ENCODE data around the gene DPF3.

The DPF3 gene

DNA sequence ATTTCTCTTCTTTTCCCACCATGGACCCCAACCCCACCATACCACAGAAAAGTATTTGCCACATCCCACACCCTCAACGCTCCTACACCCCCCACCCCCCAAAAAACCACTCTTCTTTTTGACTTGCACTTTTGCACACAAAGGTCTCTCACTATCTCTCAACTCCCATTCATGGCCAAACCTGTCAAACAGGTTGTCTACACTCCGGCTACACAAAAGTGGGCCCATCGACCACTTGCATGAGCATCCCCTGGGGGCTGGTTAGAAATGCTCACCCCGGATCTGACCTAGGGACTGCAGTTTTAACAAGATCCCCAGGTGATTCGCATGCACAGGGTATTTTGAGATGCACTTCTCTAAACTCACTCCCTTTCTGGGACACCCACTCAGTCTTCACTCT lies 248.2 kb downstream of the DPF3 start:
- Histone ChIP-seq H3K27me3 (ENCODE audit: low read depth) (no peaks in the 10 kb centered on the region), H3K4me3 (no peak overlapping the region), H3K36me3 (replicated peaks) (no peaks in the 10 kb centered on the region), H3K4me1 (no peaks in the 10 kb centered on the region), H3K9me3 (no peaks in the 10 kb centered on the region)
- DNase-seq (ENCODE audit: low spot score in 2 of 2) = no peak
- in situ Hi-C loops (cut with MboI; ENCODE audit: low sequenced_read_pairs) = no loop called here

DNA sequence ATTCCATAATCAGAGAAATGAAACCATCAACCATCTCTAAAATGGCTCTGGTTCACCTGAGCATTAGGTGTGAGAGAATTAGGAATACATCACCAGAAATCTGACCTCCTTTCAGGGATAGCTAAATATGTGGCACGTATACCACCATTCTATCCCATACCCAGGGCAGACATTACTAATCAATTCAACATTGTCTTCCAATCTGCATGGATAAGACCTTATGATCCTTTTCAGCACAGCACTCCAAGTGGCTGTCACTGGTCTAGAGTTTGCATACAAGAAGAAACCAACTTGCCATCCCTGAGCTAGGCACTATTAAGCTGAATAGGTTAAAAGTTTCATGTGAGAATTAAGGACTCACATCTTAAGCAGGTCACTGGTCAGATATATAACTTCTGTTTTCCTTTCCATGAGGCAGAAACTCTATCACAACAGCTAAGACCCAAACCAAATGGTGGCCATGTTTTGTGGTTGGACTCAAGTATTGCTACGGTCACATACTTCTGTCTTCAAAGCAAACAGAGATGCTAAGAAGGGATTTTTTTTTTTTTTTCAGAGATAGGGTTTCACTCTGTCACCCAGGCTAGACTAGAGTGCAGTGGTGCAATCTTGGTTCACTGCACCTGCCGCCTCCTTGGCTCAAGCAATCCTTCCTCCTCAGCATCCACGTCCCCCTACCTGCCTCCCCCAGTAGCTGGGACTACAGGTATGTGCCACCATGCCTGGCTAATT lies 249.0 kb downstream of the DPF3 start:
- in situ Hi-C loops (cut with MboI; ENCODE audit: low sequenced_read_pairs) = no loop called here
- Histone ChIP-seq H3K4me3 (no peak overlapping the region), H3K36me3 (replicated peaks) (no peaks in the 10 kb centered on the region), H3K27me3 (ENCODE audit: low read depth) (no peaks in the 10 kb centered on the region), H3K4me1 (no peaks in the 10 kb centered on the region), H3K9me3 (no peaks in the 10 kb centered on the region)
- no peak for DNase-seq (ENCODE audit: low spot score in 2 of 2)

DNA sequence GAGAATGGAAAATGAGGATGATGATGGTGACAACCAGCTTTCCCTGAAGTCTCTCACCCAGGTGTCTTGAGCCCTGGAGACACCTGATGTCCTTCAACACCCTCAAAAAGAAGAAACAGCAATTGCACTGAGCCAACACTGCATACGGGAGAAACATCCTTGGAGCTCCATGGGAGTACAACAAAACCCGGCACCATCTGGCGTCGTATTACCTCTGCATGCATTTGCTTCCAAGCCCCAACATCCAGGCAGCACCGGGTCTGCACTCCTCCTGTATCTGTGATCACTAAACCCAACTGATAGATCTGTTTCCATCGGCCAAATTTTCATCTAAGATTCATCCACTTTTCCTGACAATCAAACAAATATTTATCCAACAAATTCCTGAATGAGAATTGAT lies 249.9 kb downstream of the DPF3 start:
- no peak for DNase-seq (ENCODE audit: low spot score in 2 of 2)
- in situ Hi-C loops (cut with MboI; ENCODE audit: low sequenced_read_pairs) = no loop called here
- H3K9me3 ChIP-seq = no peaks in the 10 kb centered on the region
- H3K4me3 ChIP-seq = no peak overlapping the region
- H3K36me3 ChIP-seq (replicated peaks) = no peaks in the 10 kb centered on the region
- H3K4me1 ChIP-seq = no peaks in the 10 kb centered on the region
- no peaks in the 10 kb centered on the region for H3K27me3 ChIP-seq (ENCODE audit: low read depth)

DNA sequence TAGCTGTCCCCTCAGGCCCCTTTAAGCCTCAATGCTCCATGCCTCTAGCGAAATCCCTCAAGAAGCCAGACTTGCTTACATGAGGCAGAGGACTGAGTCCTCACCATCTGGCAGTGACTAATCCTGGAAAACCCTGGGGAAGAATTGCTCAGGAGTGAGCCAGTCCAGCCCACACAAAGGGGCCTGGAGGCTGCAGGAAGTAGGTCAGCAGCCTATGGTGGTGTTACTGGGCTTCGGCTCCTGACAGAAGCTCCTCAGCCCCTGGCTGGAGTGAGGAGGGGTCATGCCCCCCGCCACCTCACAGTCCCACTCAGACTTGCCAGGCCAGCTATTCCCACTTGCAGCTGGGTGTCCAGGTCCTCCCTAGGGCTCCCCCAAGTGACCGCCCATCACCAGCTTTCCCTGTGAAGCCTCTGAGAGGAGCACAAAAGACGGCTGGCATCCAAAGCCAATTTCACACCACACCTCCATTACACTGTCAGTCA lies 250.5 kb downstream of the DPF3 start:
- Histone ChIP-seq H3K9me3 (no peaks in the 10 kb centered on the region), H3K4me1 (no peaks in the 10 kb centered on the region), H3K4me3 (no peak overlapping the region), H3K27me3 (ENCODE audit: low read depth) (no peaks in the 10 kb centered on the region), H3K36me3 (replicated peaks) (no peaks in the 10 kb centered on the region)
- DNase-seq (ENCODE audit: low spot score in 2 of 2) = no peak
- in situ Hi-C loops (cut with MboI; ENCODE audit: low sequenced_read_pairs) = no loop called here

DNA sequence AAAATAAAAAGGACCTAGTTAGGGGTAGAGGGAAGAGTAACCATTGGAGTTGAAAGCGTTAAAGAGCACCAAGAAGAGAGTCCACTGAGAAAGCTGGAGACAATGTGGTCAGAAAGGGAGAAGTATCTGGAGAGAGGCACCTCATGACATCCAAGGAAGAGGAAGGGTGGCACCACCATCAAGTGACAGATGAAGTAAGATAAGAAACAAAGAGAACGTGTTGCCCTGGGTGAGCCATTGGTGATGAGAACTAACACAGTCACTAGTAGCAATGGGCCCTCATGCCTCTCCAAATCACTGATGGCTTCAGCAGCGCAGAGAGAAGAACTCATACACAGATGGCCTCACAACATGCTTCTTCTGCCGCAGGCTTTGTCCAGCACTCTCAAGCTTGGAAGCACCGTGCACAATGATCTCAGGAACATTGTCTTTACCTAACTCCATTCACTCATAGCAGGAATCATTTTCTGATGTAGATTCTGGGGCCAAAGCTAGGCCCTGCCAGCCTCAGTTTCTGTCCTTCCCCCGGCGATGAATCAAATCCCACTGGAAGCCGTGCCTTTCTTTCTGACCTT lies 252.9 kb downstream of the DPF3 start:
- no peaks in the 10 kb centered on the region for H3K36me3 ChIP-seq (replicated peaks)
- no peaks in the 10 kb centered on the region for H3K9me3 ChIP-seq
- in situ Hi-C loops (cut with MboI; ENCODE audit: low sequenced_read_pairs) = no loop called here
- H3K4me3 ChIP-seq = no peak overlapping the region
- H3K27me3 ChIP-seq (ENCODE audit: low read depth) = no peaks in the 10 kb centered on the region
- no peak for DNase-seq (ENCODE audit: low spot score in 2 of 2)
- no peaks in the 10 kb centered on the region for H3K4me1 ChIP-seq

DNA sequence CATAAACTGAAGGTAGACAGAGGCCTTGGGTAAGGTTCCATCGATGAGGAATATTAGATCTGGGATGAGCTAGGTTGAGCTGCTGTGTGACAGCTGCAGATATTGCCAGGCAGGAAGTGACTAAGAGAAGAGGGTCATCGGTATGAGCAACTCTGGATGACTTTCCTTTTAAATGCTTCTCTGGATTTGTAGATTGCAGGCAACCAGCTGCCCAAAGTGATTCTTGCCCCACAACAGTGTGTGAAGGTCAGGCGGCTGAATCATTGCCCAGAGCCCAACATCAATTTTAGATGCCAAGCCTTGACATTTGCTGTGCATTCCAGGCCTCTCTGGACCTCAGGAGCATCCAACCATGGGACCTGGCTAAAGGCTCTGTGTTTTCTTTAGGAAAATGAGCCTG lies 255.9 kb downstream of the DPF3 start:
- H3K36me3 ChIP-seq (replicated peaks) = no peaks in the 10 kb centered on the region
- DNase-seq (ENCODE audit: low spot score in 2 of 2) = no peak
- no peaks in the 10 kb centered on the region for H3K4me1 ChIP-seq
- H3K27me3 ChIP-seq (ENCODE audit: low read depth) = peaks cover 6% of the 10 kb centered on the region
- in situ Hi-C loops (cut with MboI; ENCODE audit: low sequenced_read_pairs) = no loop called here
- H3K4me3 ChIP-seq = no peak overlapping the region
- no peaks in the 10 kb centered on the region for H3K9me3 ChIP-seq

DNA sequence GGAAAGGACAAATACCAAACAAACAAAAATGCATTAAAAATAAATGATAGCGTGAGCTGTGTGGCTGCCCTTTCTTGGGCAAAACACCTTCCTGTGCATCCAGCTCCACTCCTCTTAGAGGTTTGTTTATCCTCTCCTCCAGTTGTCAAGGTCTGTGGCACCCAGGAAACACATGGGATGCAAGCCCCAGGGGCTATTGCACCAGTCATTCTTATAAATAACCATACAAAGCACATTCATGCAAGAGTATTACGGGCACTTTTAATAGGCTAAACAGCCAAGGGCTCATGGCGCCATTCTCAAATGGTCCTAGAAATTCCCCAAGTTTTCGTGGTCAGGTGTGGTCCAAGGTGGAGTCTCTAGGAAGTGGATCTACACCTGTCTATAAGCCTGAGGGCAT lies 257.0 kb downstream of the DPF3 start:
- Histone ChIP-seq H3K4me3 (no peak overlapping the region), H3K4me1 (no peaks in the 10 kb centered on the region), H3K27me3 (ENCODE audit: low read depth) (peaks cover 9% of the 10 kb centered on the region), H3K9me3 (no peaks in the 10 kb centered on the region), H3K36me3 (replicated peaks) (no peaks in the 10 kb centered on the region)
- in situ Hi-C loops (cut with MboI; ENCODE audit: low sequenced_read_pairs) = no loop called here
- DNase-seq (ENCODE audit: low spot score in 2 of 2) = no peak

DNA sequence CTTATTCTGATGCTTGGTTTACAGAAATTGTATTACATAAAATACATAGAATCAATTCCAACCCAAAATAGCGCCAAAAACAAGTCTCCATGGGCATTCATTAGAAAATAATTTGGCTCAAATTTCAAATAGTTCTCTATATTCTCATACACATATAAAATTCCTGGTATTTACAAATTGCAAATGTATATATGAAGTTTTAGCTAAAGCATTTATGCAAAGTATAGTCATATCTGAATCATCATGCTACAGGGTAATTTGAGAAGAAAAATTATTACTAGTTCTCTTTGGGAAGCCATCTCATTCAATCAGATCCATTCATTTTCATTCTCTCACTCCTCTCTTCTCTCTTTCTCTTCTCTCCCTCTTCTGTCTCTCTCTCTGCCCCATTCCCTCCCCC lies 257.8 kb downstream of the DPF3 start:
- no peaks in the 10 kb centered on the region for H3K4me1 ChIP-seq
- no peaks in the 10 kb centered on the region for H3K9me3 ChIP-seq
- H3K27me3 ChIP-seq (ENCODE audit: low read depth) = peaks cover 9% of the 10 kb centered on the region
- in situ Hi-C loops (cut with MboI; ENCODE audit: low sequenced_read_pairs) = no loop called here
- no peaks in the 10 kb centered on the region for H3K36me3 ChIP-seq (replicated peaks)
- no peak for DNase-seq (ENCODE audit: low spot score in 2 of 2)
- no peak overlapping the region for H3K4me3 ChIP-seq

DNA sequence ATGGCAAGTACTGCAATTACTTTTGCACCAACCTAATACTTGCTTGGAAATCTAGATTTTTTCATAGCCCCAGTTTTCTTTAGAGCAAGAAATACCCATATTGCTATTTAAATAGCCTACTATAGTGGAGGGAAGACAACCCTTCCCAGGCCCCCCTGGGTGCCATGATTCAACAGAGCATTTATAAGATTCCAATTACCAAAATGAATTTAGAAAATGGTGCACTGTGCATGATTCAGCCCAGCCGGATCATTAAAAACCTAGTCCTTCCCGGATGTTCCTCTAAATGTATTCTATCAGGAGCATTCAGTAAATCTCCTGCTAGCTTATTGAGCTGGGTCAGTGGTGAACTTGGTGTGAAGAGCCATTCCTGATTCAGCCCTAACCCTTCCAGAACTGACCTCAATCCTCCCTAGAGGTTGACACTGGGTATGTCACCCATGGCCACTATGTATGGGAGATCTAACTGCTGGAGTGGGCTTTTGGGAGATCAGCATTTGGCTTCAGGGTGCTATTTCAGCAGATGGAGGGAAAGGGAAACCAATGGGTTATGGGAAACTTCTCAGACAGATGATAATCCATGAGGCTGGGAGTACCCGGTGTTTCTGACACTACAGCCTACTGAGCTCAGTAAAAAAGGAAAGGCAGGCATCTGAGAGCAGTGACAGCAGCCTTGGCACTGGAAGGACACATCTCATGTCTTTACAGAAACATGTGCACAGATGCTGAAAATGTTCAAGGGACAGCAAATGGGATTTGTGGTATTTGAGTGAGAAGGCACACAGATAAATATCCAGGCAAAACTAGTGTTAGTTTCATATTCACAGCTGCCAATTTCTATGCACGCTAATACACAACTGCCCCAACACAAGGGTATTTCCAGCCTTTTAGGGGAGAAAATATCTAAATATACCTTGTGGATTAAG lies 258.9 kb downstream of the DPF3 start:
- no peaks in the 10 kb centered on the region for H3K36me3 ChIP-seq (replicated peaks)
- DNase-seq (ENCODE audit: low spot score in 2 of 2) = no peak
- in situ Hi-C loops (cut with MboI; ENCODE audit: low sequenced_read_pairs) = no loop called here
- no peak overlapping the region for H3K4me3 ChIP-seq
- H3K9me3 ChIP-seq = no peaks in the 10 kb centered on the region
- H3K27me3 ChIP-seq (ENCODE audit: low read depth) = peaks cover 9% of the 10 kb centered on the region
- no peaks in the 10 kb centered on the region for H3K4me1 ChIP-seq

DNA sequence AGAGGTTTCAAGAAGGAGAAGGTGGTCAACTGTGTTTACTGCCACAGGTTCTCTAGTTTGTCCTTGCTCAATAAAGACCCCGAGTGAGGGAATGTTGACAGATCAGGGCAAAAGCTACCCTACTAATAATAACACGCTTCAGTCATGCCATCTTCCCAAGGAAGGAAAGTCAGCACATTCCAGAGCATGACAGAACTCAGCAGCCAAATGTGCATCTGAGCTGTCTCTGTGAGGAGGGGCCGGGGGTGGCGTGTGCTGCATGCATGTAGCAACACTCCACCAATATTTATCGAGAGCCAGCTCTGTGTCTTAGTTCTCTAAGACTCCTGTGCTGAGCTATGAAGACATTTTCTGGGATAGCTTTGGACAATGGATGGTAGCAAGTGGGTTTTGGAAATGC lies 260.4 kb downstream of the DPF3 start:
- no peak overlapping the region for H3K4me3 ChIP-seq
- peaks cover 9% of the 10 kb centered on the region for H3K27me3 ChIP-seq (ENCODE audit: low read depth)
- DNase-seq (ENCODE audit: low spot score in 2 of 2) = no peak
- H3K36me3 ChIP-seq (replicated peaks) = no peaks in the 10 kb centered on the region
- H3K9me3 ChIP-seq = no peaks in the 10 kb centered on the region
- in situ Hi-C loops (cut with MboI; ENCODE audit: low sequenced_read_pairs) = no loop called here
- no peaks in the 10 kb centered on the region for H3K4me1 ChIP-seq

DNA sequence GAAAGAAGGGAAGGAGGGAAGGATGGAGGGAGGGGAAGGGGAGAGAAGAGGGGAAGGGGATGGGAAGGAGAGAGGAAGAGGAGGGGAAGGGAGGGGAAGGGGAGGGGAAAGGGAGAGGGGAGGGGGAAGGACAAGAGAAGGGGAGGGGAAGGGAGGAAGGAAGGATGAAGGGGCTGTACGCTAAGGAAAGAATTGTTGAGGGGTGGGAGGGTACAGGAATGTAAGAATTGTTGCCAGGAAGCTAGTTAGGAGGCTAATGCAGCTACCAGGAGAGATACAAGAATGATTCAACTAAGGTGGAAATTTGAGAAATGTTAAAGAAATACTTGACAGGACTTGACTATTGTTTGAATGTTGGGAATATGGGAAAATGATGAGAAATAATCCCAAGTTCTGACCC lies 261.2 kb downstream of the DPF3 start:
- H3K36me3 ChIP-seq (replicated peaks) = no peaks in the 10 kb centered on the region
- no peaks in the 10 kb centered on the region for H3K9me3 ChIP-seq
- H3K4me1 ChIP-seq = no peaks in the 10 kb centered on the region
- no peak overlapping the region for H3K4me3 ChIP-seq
- no peak for DNase-seq (ENCODE audit: low spot score in 2 of 2)
- in situ Hi-C loops (cut with MboI; ENCODE audit: low sequenced_read_pairs) = no loop called here
- H3K27me3 ChIP-seq (ENCODE audit: low read depth) = peaks cover 9% of the 10 kb centered on the region

DNA sequence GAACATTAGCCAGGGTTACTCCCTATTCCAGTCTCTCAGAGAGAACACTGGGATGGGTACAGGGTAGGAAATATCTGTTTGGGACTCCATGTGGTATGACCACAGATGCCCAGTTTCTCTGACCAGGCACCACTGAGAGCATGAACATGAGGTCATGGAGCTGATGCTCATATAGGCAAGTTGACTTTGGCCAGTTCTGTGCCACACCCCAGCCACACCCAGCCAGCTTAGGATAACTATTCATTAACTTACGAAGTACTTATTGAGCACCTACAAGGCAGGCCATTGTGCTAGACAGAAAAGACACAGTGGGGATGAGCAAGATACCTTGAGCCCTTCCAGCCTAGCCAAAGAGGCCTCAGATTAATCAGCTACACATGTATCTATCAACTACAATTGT lies 262.5 kb downstream of the DPF3 start:
- no peaks in the 10 kb centered on the region for H3K9me3 ChIP-seq
- in situ Hi-C loops (cut with MboI; ENCODE audit: low sequenced_read_pairs) = no loop called here
- H3K4me1 ChIP-seq = no peaks in the 10 kb centered on the region
- DNase-seq (ENCODE audit: low spot score in 2 of 2) = no peak
- H3K36me3 ChIP-seq (replicated peaks) = no peaks in the 10 kb centered on the region
- peaks cover 9% of the 10 kb centered on the region for H3K27me3 ChIP-seq (ENCODE audit: low read depth)
- H3K4me3 ChIP-seq = no peak overlapping the region

DNA sequence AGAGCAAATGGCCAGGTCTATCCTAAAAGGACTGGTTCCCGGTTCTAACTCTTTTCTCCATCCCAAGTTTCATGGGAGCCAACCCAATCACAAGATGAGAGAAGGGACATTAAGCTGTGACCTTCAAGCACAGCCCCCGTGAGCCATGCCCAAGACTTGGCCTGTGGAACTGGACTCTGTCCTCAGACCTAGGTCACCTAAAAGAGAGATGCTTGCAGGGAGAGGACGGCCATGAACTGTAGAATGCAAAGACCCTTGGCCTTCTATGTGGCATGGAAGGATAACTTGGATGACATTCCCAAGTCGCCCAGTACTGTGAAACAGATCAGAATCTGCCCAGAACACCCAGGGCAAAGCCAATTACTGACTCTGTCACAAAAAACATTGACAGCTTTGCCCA lies 263.5 kb downstream of the DPF3 start:
- in situ Hi-C loops (cut with MboI; ENCODE audit: low sequenced_read_pairs) = no loop called here
- Histone ChIP-seq H3K27me3 (ENCODE audit: low read depth) (peaks cover 9% of the 10 kb centered on the region), H3K4me1 (no peaks in the 10 kb centered on the region), H3K36me3 (replicated peaks) (no peaks in the 10 kb centered on the region), H3K9me3 (no peaks in the 10 kb centered on the region), H3K4me3 (no peak overlapping the region)
- DNase-seq (ENCODE audit: low spot score in 2 of 2) = no peak

DNA sequence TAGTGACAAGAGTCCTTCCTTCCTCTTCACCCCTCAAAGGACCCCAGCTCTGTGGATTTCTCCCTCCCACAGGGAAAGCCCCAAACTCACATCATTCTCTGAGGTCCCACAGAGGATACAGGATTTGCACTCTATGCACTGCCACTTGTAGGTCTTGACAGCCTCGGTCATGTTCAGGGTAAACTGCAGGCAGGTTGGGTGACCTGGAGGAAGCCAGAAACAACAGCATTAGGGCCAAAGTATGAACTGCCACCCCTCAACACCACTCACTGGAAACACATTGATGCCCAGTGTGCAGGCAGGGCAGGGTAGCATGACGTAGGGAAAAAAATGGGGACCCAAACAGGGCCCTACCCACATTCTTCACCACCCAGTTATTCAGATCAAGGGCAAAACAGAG lies 264.4 kb downstream of the DPF3 start:
- no peaks in the 10 kb centered on the region for H3K36me3 ChIP-seq (replicated peaks)
- in situ Hi-C loops (cut with MboI; ENCODE audit: low sequenced_read_pairs) = no loop called here
- no peak for DNase-seq (ENCODE audit: low spot score in 2 of 2)
- H3K9me3 ChIP-seq = no peaks in the 10 kb centered on the region
- H3K4me1 ChIP-seq = no peaks in the 10 kb centered on the region
- peaks cover 9% of the 10 kb centered on the region; the same call in 1 of the 2 replicates for H3K27me3 ChIP-seq (ENCODE audit: low read depth)
- H3K4me3 ChIP-seq = no peak overlapping the region

All from HAP-1 (cell line).